ENCODE measurements around the gene EPB41L2. TPM values are rescaled to one million over a fixed set of nuclear protein-coding genes. Genes with fewer than 3 reads are reported as not detected.

EPB41L2 gene
- total RNA-seq, 4 donors from 2014 or later, result 11.6 to 24.0 (median 14.6) TPM

- Histone ChIP-seq H3K9me3 (no peaks in the 10 kb centered on the region), H3K27ac (no peak overlapping the region), H3K4me1 (peaks cover 3 to 4% of the 10 kb centered on the region in 2 donors), H3K27me3 (no peaks in the 10 kb centered on the region), H3K36me3 (no peaks in the 10 kb centered on the region), H3K4me3 (no peak overlapping the region)
- intact Hi-C loops (cut with DNase I; ENCODE audit: low total_unique reads) (no loop called here), in situ Hi-C loops (cut with MboI; ENCODE audit: low sequenced_read_pairs in 4 of 4) (no loop called here)
- DNase-seq, result no peak
- ATAC-seq, result no peak
- TF ChIP-seq CTCF (IDR thresholded peaks at IDR 0.05 in 4 of 5, conservative IDR thresholded peaks at IDR 0.05 in 1 of 5) (no peak), POLR2A (IDR thresholded peaks at IDR 0.05) (no peak)
Measured at GRCh38 chr6:130912434-130912833, 150.6 kb downstream of the EPB41L2 start.

GRCh38 chr6:130908958-130909357 is 154.1 kb downstream of the EPB41L2 start:
- TF ChIP-seq POLR2A (IDR thresholded peaks at IDR 0.05) (no peak), CTCF (IDR thresholded peaks at IDR 0.05 in 4 of 5, conservative IDR thresholded peaks at IDR 0.05 in 1 of 5) (no peak)
- intact Hi-C loops (cut with DNase I; ENCODE audit: low total_unique reads) (no loop called here), in situ Hi-C loops (cut with MboI; ENCODE audit: low sequenced_read_pairs in 4 of 4) (no loop called here)
- Histone ChIP-seq H3K4me1 (peaks cover 3 to 4% of the 10 kb centered on the region in 2 donors), H3K27ac (no peak overlapping the region), H3K36me3 (no peaks in the 10 kb centered on the region), H3K27me3 (no peaks in the 10 kb centered on the region), H3K4me3 (no peak overlapping the region), H3K9me3 (no peaks in the 10 kb centered on the region)
- no peak for DNase-seq
- no peak for ATAC-seq

GRCh38 chr6:130908188-130908587 is 154.9 kb downstream of the EPB41L2 start:
- intact Hi-C loops (cut with DNase I; ENCODE audit: low total_unique reads) (no loop called here), in situ Hi-C loops (cut with MboI; ENCODE audit: low sequenced_read_pairs in 4 of 4) (no loop called here)
- H3K27ac ChIP-seq, result no peak overlapping the region
- H3K9me3 ChIP-seq, result no peaks in the 10 kb centered on the region
- no peak for ATAC-seq
- no peak for DNase-seq
- peaks cover 3 to 4% of the 10 kb centered on the region in 2 donors for H3K4me1 ChIP-seq
- no peaks in the 10 kb centered on the region for H3K27me3 ChIP-seq
- no peak overlapping the region for H3K4me3 ChIP-seq
- TF ChIP-seq POLR2A (IDR thresholded peaks at IDR 0.05) (no peak), CTCF (IDR thresholded peaks at IDR 0.05 in 4 of 5, conservative IDR thresholded peaks at IDR 0.05 in 1 of 5) (no peak)
- no peaks in the 10 kb centered on the region for H3K36me3 ChIP-seq

GRCh38 chr6:130907687-130908086 is 155.4 kb downstream of the EPB41L2 start:
- ATAC-seq, result no peak
- no peak for DNase-seq
- no peak for TF ChIP-seq POLR2A (IDR thresholded peaks at IDR 0.05)
- no peak for TF ChIP-seq CTCF (IDR thresholded peaks at IDR 0.05 in 4 of 5, conservative IDR thresholded peaks at IDR 0.05 in 1 of 5)
- Histone ChIP-seq H3K4me3 (no peak overlapping the region), H3K4me1 (peaks cover 1 to 4% of the 10 kb centered on the region in 2 donors), H3K27ac (no peak overlapping the region), H3K36me3 (no peaks in the 10 kb centered on the region), H3K9me3 (no peaks in the 10 kb centered on the region), H3K27me3 (no peaks in the 10 kb centered on the region)
- intact Hi-C loops (cut with DNase I; ENCODE audit: low total_unique reads), result no loop called here
- in situ Hi-C loops (cut with MboI; ENCODE audit: low sequenced_read_pairs in 4 of 4), result no loop called here

GRCh38 chr6:130906736-130907381 is 156.2 kb downstream of the EPB41L2 start:
- intact Hi-C loops (cut with DNase I; ENCODE audit: low total_unique reads), result no loop called here
- in situ Hi-C loops (cut with MboI; ENCODE audit: low sequenced_read_pairs in 4 of 4), result no loop called here
- Histone ChIP-seq H3K4me1 (peaks cover 0 to 4% of the 10 kb centered on the region in 2 donors), H3K27me3 (no peaks in the 10 kb centered on the region), H3K4me3 (no peak overlapping the region), H3K27ac (no peak overlapping the region), H3K36me3 (no peaks in the 10 kb centered on the region), H3K9me3 (no peaks in the 10 kb centered on the region)
- ATAC-seq (no peak), DNase-seq (no peak)
- TF ChIP-seq CTCF (IDR thresholded peaks at IDR 0.05 in 4 of 5, conservative IDR thresholded peaks at IDR 0.05 in 1 of 5) (no peak), POLR2A (IDR thresholded peaks at IDR 0.05) (no peak)
